GM12878 (cell line): ENCODE results near the gene VCAM1.
"Not testable (repeated sequence)": the region's sequence is repeated elsewhere in the genome, so short reads cannot be mapped to it uniquely, and the experiment has no call there.

Experiments used
- CEBPB ChIP-seq, 2 experiments: fragments of 150-350 bp in 1 of 2; IDR thresholded peaks; 2 replicates each; pipeline ENCODE4 v1.6.1; 2012 to 2014; ENCODE audit warnings: low read depth in 2 of 2, low read length in 2 of 2, borderline replicate concordance in 1 of 2, inconsistent platforms in 1 of 2
- EZH2 ChIP-seq: IDR thresholded peaks from 2 replicates; pipeline ENCODE4 v1.6.1; 2012; ENCODE audit warnings: low read depth, mild to moderate bottlenecking, control low read depth, inconsistent platforms, low read length, borderline replicate concordance; ENCODE audit not compliant: control insufficient read depth
- TCF7 ChIP-seq: IDR thresholded peaks from 2 replicates; pipeline ENCODE4 v1.6.1; 2014; ENCODE audit warnings: antibody characterized with exemption, borderline replicate concordance
- ZNF384 ChIP-seq: IDR thresholded peaks from 2 replicates; pipeline ENCODE4 v1.6.1; 2012; ENCODE audit warnings: low read depth, mild to moderate bottlenecking, low read length, improper control_type of control experiment, borderline replicate concordance
- TF ChIP-seq, protein P1 (sequence below): fragments of 450-650 bp; formaldehyde crosslinking; IDR thresholded peaks from 2 replicates; pipeline ENCODE4 v1.5.0; 2022; ENCODE audit warnings: mild to moderate bottlenecking, missing genetic modification characterization
- TF ChIP-seq, protein P2 (sequence below): IDR thresholded peaks from 2 replicates; pipeline ENCODE4 v1.6.1; 2011; ENCODE audit warnings: low read depth, mild to moderate bottlenecking, low read length, moderate library complexity, borderline replicate concordance; ENCODE audit errors: extremely low read depth
- TF ChIP-seq, protein P3 (sequence below), 3 experiments: IDR thresholded peaks in 2 of 3; conservative IDR thresholded peaks in 1 of 3; 2 replicates each; pipeline ENCODE4 v1.5.1; 2011; ENCODE audit warnings: low read depth in 3 of 3, low read length in 3 of 3, mild to moderate bottlenecking in 3 of 3, control low read depth in 2 of 3, moderate library complexity in 2 of 3, inconsistent platforms in 1 of 3, mixed read lengths in 1 of 3; ENCODE audit not compliant: control insufficient read depth in 2 of 3, insufficient read depth in 1 of 3; ENCODE audit errors: extremely low read depth in 1 of 3
- TF ChIP-seq, protein P4 (sequence below): IDR thresholded peaks from 2 replicates; pipeline ENCODE4 v1.6.1; 2011; ENCODE audit warnings: low read depth, low read length, improper control_type of control experiment, borderline replicate concordance
- TF ChIP-seq, protein P5 (sequence below): IDR thresholded peaks from 2 replicates; pipeline ENCODE4 v1.6.1; 2012; ENCODE audit warnings: mild to moderate bottlenecking, low read depth, low read length

DNA sequence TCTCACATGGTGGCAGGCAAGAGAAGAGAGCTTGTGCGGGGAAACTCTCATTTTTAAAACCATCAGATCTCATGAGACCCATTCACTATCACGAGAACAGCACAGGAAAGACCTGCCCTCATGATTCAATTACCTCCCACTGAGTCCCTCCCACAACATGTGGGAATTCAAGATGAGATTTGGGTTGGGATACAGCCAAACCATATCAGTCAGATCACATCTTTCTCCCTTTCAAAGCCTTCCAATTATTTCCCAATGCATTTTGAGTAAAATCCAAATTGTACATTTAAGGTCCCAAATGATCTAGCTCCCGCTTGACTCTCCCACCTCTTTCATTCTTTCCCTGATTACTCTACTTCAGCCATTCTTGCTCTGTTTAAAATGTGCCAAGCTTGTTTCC lies 62.2 kb downstream of the VCAM1 start:
- TF ChIP-seq TCF7; EZH2; ZNF384; CEBPB (IDR thresholded peaks at IDR 0.05; ENCODE audit: borderline replicate concordance in 1 of 2, low read depth in 2 of 2, low read length in 2 of 2): not testable (repeated sequence)
- TF ChIP-seq, protein P1, sequence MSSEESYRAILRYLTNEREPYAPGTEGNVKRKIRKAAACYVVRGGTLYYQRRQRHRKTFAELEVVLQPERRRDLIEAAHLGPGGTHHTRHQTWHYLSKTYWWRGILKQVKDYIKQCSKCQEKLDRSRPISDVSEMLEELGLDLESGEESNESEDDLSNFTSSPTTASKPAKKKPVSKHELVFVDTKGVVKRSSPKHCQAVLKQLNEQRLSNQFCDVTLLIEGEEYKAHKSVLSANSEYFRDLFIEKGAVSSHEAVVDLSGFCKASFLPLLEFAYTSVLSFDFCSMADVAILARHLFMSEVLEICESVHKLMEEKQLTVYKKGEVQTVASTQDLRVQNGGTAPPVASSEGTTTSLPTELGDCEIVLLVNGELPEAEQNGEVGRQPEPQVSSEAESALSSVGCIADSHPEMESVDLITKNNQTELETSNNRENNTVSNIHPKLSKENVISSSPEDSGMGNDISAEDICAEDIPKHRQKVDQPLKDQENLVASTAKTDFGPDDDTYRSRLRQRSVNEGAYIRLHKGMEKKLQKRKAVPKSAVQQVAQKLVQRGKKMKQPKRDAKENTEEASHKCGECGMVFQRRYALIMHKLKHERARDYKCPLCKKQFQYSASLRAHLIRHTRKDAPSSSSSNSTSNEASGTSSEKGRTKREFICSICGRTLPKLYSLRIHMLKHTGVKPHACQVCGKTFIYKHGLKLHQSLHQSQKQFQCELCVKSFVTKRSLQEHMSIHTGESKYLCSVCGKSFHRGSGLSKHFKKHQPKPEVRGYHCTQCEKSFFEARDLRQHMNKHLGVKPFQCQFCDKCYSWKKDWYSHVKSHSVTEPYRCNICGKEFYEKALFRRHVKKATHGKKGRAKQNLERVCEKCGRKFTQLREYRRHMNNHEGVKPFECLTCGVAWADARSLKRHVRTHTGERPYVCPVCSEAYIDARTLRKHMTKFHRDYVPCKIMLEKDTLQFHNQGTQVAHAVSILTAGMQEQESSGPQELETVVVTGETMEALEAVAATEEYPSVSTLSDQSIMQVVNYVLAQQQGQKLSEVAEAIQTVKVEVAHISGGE (CRISPR knock-in tag): not testable (repeated sequence)
- TF ChIP-seq, protein P2, sequence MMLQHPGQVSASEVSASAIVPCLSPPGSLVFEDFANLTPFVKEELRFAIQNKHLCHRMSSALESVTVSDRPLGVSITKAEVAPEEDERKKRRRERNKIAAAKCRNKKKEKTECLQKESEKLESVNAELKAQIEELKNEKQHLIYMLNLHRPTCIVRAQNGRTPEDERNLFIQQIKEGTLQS: not testable (repeated sequence)
- TF ChIP-seq, protein P3, sequence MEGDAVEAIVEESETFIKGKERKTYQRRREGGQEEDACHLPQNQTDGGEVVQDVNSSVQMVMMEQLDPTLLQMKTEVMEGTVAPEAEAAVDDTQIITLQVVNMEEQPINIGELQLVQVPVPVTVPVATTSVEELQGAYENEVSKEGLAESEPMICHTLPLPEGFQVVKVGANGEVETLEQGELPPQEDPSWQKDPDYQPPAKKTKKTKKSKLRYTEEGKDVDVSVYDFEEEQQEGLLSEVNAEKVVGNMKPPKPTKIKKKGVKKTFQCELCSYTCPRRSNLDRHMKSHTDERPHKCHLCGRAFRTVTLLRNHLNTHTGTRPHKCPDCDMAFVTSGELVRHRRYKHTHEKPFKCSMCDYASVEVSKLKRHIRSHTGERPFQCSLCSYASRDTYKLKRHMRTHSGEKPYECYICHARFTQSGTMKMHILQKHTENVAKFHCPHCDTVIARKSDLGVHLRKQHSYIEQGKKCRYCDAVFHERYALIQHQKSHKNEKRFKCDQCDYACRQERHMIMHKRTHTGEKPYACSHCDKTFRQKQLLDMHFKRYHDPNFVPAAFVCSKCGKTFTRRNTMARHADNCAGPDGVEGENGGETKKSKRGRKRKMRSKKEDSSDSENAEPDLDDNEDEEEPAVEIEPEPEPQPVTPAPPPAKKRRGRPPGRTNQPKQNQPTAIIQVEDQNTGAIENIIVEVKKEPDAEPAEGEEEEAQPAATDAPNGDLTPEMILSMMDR (IDR thresholded peaks at IDR 0.05 in 2 of 3, conservative IDR thresholded peaks at IDR 0.05 in 1 of 3; ENCODE audit: control insufficient read depth in 2 of 3, extremely low read depth in 1 of 3, insufficient read depth in 1 of 3, low read depth in 3 of 3, low read length in 3 of 3): not testable (repeated sequence)
- TF ChIP-seq, protein P4, sequence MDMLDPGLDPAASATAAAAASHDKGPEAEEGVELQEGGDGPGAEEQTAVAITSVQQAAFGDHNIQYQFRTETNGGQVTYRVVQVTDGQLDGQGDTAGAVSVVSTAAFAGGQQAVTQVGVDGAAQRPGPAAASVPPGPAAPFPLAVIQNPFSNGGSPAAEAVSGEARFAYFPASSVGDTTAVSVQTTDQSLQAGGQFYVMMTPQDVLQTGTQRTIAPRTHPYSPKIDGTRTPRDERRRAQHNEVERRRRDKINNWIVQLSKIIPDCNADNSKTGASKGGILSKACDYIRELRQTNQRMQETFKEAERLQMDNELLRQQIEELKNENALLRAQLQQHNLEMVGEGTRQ: not testable (repeated sequence)
- TF ChIP-seq, protein P5, sequence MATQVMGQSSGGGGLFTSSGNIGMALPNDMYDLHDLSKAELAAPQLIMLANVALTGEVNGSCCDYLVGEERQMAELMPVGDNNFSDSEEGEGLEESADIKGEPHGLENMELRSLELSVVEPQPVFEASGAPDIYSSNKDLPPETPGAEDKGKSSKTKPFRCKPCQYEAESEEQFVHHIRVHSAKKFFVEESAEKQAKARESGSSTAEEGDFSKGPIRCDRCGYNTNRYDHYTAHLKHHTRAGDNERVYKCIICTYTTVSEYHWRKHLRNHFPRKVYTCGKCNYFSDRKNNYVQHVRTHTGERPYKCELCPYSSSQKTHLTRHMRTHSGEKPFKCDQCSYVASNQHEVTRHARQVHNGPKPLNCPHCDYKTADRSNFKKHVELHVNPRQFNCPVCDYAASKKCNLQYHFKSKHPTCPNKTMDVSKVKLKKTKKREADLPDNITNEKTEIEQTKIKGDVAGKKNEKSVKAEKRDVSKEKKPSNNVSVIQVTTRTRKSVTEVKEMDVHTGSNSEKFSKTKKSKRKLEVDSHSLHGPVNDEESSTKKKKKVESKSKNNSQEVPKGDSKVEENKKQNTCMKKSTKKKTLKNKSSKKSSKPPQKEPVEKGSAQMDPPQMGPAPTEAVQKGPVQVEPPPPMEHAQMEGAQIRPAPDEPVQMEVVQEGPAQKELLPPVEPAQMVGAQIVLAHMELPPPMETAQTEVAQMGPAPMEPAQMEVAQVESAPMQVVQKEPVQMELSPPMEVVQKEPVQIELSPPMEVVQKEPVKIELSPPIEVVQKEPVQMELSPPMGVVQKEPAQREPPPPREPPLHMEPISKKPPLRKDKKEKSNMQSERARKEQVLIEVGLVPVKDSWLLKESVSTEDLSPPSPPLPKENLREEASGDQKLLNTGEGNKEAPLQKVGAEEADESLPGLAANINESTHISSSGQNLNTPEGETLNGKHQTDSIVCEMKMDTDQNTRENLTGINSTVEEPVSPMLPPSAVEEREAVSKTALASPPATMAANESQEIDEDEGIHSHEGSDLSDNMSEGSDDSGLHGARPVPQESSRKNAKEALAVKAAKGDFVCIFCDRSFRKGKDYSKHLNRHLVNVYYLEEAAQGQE: not testable (repeated sequence)
